GM18870 (cell line): ENCODE data around the gene SNPH.
"Not testable (repeated sequence)": the region's sequence is repeated elsewhere in the genome, so short reads cannot be mapped to it uniquely, and the experiment has no call there.

Source experiments
- ATAC-seq: cut with Tn5 transposase; IDR thresholded peaks from one replicate; pipeline ENCODE4 v1.9.1; 2021; ENCODE audit warnings: moderate library complexity; ENCODE audit not compliant: unreplicated experiment

The SNPH gene

GRCh38 chr20:1336699-1337367 lies 70.7 kb downstream of the SNPH start:
- ATAC-seq: no peak

GRCh38 chr20:1337441-1337840 lies 71.3 kb downstream of the SNPH start:
- ATAC-seq: no peak

- no peak for ATAC-seq
These were observed 72.0 kb downstream of the SNPH start for GRCh38 chr20:1338096-1338495.

GRCh38 chr20:1338801-1339200 lies 72.7 kb downstream of the SNPH start:
- no peak for ATAC-seq

DNA sequence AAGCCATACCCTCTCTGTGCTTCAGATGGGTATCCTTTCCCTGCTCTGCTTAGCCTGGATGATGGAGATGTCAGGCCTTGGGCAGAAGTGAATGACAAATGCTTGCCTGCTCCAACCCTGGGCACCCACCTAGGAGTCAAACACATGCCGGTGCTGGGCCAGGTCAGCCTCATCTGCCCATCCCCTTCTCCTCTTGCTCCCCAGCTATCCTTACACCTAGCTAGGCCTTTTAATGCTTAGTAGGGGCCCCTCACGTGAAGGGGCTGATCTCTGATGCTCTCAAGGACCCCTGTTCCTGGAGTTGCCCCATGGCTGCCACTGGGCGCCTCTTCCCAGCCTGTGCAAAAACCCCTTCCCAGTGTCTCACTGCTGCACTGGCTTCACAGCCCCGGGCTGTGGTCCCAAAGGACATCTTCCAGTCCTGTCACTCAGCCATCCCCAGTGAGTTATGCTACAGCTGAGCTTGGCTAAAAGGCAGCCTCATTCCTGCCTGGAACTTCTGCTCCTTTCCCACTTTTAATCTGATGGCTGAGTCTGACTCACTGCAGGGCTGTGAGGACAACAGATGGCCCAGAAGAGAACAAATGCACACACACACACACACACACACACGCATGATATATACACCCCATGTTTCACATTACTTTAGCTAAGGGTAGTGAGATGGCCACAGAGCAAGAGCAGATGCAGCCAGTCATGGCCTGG lies 75.6 kb downstream of the SNPH start:
- ATAC-seq: no peak

- ATAC-seq: not testable (repeated sequence)
These were observed 77.5 kb downstream of the SNPH start for GRCh38 chr20:1343446-1344124.

- ATAC-seq: no peak
These were observed 79.1 kb downstream of the SNPH start for GRCh38 chr20:1345030-1345755.

DNA sequence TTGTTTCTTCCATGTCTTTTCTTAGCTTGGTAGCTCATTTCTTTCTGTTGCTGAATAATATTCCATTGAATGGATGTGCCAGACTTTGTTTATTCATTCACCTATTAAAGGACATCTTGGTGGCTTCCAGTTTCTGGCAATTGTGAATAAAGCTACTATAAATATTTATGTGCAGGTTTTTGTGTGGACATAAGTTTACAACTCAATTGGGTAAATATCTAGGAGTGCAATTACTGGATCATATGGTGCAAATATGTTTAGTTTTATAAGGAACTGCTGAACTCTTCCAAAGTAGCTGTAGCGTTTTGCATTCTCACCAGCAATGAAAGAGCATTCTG lies 79.6 kb downstream of the SNPH start:
- no peak for ATAC-seq

DNA sequence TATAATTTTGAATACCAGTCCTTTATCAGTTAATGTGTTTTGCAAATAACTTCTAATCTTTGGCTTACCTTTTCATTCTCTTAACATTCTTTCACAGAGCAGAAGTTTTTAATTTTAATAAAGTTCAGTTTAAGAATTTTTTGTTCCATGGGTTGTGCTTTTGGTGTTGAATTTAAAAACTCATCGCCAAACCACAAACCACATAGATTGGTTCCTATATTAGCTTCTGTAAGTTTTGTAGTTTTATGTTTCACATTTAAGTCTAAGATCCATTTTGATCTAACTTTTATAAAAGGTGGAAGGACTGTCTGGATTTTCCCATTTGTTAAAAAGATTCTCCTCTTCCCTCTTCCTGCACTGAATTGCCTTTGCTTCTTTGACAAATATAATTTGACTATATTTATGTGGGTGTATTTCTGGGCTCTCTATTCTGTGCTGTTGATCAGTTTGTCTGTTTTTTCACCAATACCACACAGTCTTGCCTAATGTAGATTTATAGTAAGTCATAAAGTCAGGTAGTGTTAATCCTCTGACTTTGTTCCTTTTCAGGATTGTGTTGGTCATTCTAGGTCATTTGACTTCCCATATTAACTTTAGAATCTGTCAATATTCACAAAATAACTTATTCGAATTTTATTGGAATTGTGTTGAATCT lies 80.3 kb downstream of the SNPH start:
- ATAC-seq: no peak

DNA sequence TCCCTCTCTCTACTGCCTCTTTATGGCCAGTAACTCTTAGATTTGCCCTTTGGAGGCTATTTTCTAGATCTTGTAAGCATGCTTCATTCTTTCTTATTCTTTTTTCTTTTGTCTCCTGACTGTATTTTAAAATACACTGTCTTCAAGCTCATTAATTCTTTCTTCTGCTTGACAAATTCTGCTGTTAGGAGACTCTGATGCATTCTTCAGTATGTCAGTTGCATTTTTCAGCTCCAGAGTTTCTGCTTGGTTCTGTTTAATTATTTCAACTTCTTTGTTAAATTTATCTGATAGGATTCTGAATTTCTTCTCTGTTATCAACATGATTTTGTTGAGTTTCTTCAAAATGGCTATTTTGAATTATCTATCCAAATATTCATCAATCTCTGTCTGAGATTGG lies 87.9 kb downstream of the SNPH start:
- no peak for ATAC-seq

DNA sequence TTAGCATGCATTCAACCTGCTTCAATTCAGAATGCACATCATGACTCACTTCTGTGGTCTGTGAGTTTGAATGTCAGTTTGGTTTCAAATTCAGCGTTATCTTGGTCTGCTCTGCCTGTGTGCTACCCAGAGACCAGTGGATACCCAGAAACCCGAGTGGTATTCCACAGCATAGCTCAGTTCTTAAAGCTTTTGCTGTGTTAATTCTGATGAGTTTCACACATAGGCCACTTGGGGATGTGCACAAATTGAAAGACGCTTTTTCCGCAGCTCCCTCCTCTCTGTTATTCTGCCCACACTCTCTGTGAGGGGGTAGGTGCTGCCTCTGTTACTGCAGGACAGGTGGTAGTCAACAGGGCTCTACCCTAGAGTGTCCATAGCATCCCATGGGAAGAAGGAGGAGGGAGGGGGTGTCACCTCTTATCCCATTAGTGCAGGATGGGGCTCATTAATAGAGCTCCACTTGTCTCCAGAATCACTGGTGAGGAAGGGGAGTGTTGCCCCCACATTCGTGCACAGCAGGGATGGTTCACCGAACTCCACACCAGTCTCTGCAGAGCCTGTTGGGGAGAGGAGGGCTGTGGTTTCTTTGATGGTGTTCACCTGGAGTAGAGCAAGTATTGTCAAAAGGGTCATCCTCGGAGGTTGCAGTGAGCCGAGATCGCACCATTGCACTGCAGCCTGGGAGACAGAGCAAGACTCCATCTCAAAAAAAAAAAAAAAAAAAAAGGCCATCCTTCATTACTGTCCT lies 92.0 kb downstream of the SNPH start:
- no peak for ATAC-seq
